AG10803 (cell line): Measurements from ENCODE around the gene MRPL22.
"Not testable (repeated sequence)": the region's sequence is repeated elsewhere in the genome, so short reads cannot be mapped to it uniquely, and the experiment has no call there.

Experiments used
- DNase-seq: peaks from one replicate; pipeline ENCODE4 v3.0.0; 2010; ENCODE audit warnings: low read depth
- H3K4me3 ChIP-seq: 2 replicates; pipeline ENCODE4 v1.5.1; 2011; ENCODE audit warnings: mild to moderate bottlenecking, low read length, control low read depth
- TF ChIP-seq, protein P1 (sequence below): conservative IDR thresholded peaks from 2 replicates; pipeline ENCODE4 v1.5.1; 2011; ENCODE audit warnings: mild to moderate bottlenecking, low read length, control low read depth, inconsistent platforms

The MRPL22 gene

GRCh38 chr5:154899151-154899816 lies 41.6 kb upstream of the MRPL22 start:
- TF ChIP-seq, protein P1, sequence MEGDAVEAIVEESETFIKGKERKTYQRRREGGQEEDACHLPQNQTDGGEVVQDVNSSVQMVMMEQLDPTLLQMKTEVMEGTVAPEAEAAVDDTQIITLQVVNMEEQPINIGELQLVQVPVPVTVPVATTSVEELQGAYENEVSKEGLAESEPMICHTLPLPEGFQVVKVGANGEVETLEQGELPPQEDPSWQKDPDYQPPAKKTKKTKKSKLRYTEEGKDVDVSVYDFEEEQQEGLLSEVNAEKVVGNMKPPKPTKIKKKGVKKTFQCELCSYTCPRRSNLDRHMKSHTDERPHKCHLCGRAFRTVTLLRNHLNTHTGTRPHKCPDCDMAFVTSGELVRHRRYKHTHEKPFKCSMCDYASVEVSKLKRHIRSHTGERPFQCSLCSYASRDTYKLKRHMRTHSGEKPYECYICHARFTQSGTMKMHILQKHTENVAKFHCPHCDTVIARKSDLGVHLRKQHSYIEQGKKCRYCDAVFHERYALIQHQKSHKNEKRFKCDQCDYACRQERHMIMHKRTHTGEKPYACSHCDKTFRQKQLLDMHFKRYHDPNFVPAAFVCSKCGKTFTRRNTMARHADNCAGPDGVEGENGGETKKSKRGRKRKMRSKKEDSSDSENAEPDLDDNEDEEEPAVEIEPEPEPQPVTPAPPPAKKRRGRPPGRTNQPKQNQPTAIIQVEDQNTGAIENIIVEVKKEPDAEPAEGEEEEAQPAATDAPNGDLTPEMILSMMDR: no peak
- peak; percentile 69 for DNase-seq
- no peak overlapping the region for H3K4me3 ChIP-seq

- no peak overlapping the region for H3K4me3 ChIP-seq
- TF ChIP-seq, protein P1: no peak
- peak; percentile 42 for DNase-seq
Observed at GRCh38 chr5:154900066-154900465, 40.8 kb upstream of the MRPL22 start.

- H3K4me3 ChIP-seq: no peak overlapping the region
- DNase-seq: peak; percentile 48
- TF ChIP-seq, protein P1: no peak
Observed at GRCh38 chr5:154901276-154901675, 39.6 kb upstream of the MRPL22 start.

GRCh38 chr5:154901913-154902312 lies 39.0 kb upstream of the MRPL22 start:
- TF ChIP-seq, protein P1: no peak
- DNase-seq: no peak
- no peak overlapping the region for H3K4me3 ChIP-seq

- not testable (repeated sequence) for DNase-seq, H3K4me3 ChIP-seq
Observed at GRCh38 chr5:154905601-154906000, 35.3 kb upstream of the MRPL22 start.

GRCh38 chr5:154916874-154917273 lies 24.0 kb upstream of the MRPL22 start:
- TF ChIP-seq, protein P1: no peak
- no peak for DNase-seq
- no peak overlapping the region for H3K4me3 ChIP-seq

- TF ChIP-seq, protein P1: no peak
- no peak for DNase-seq
- H3K4me3 ChIP-seq: no peak overlapping the region
Observed at GRCh38 chr5:154917757-154918156, 23.1 kb upstream of the MRPL22 start.
